NB4 (cell line): ENCODE results near the gene PNPLA7.
"Not testable (repeated sequence)": the region's sequence is repeated elsewhere in the genome, so short reads cannot be mapped to it uniquely, and the experiment has no call there.

Experiments used
- DNase-seq: peaks from one replicate; pipeline ENCODE4 v3.0.0; 2010; ENCODE audit warnings: low read depth
- H3K4me3 ChIP-seq: one replicate; pipeline ENCODE4 v1.5.1; 2011; ENCODE audit warnings: mild to moderate bottlenecking, low read depth, low read length, moderate library complexity
- CTCF ChIP-seq: IDR thresholded peaks from one replicate; pipeline ENCODE4 v1.5.1; 2012; ENCODE audit warnings: low read depth, low read length
- MAX ChIP-seq: IDR thresholded peaks from 2 replicates; pipeline ENCODE4 v1.6.1; 2011; ENCODE audit warnings: low read depth, low read length
- MYC ChIP-seq: IDR thresholded peaks from 2 replicates; pipeline ENCODE4 v1.6.1; 2011; ENCODE audit warnings: low read depth, low read length
- POLR2A ChIP-seq: IDR thresholded peaks from 2 replicates; pipeline ENCODE4 v1.6.1; 2011; ENCODE audit warnings: mild to moderate bottlenecking; ENCODE audit not compliant: insufficient read length; ENCODE audit errors: extremely low read depth

The PNPLA7 gene

GRCh38 chr9:137550231-137550621 is at the start of gene PNPLA7:
Gene PNPLA7, minus strand, starts transcription at chr9:137550402. Its CDS starts 205 bp downstream, at chr9:137550197.
- peak within 1 kb of the TSS; percentile 47 for H3K4me3 ChIP-seq
- DNase-seq, result peak; percentile 72
- TF ChIP-seq POLR2A (no peak), MYC (no peak), MAX (peak; percentile 96), CTCF (no peak)

GRCh38 chr9:137598943-137599342 is 48.7 kb upstream of the PNPLA7 start:
- no peak for DNase-seq
- H3K4me3 ChIP-seq, result no peak overlapping the region

GRCh38 chr9:137596577-137596976 is 46.4 kb upstream of the PNPLA7 start:
- not testable (repeated sequence) for DNase-seq, H3K4me3 ChIP-seq

More at GRCh38 chr9:137598943-137599342, 48.7 kb upstream of the PNPLA7 start:
- TF ChIP-seq MAX (no peak), POLR2A (no peak), MYC (no peak), CTCF (no peak)

- no peak for DNase-seq
- TF ChIP-seq POLR2A (no peak), CTCF (no peak), MYC (no peak), MAX (no peak)
Observed at GRCh38 chr9:137593176-137593575, 43.0 kb upstream of the PNPLA7 start.

GRCh38 chr9:137592767-137593166 is 42.6 kb upstream of the PNPLA7 start:
- TF ChIP-seq CTCF, result no peak
- TF ChIP-seq MYC, result no peak
- TF ChIP-seq MAX, result no peak
- TF ChIP-seq POLR2A, result no peak
- peak; percentile 68 for DNase-seq
- H3K4me3 ChIP-seq, result no peak overlapping the region

More at GRCh38 chr9:137593176-137593575, 43.0 kb upstream of the PNPLA7 start:
- H3K4me3 ChIP-seq, result no peak overlapping the region

- peak within 1 kb of the TSS; percentile 78 for H3K4me3 ChIP-seq
- DNase-seq, result peak; percentile 88
- no peak for TF ChIP-seq CTCF
- peak; percentile 51 for TF ChIP-seq MAX
- TF ChIP-seq MYC, result peak; percentile 43; the same call in 1 of the 2 replicates
- TF ChIP-seq POLR2A, result peak; percentile 49
Observed at GRCh38 chr9:137590469-137591383, 40.5 kb upstream of the PNPLA7 start, which contains the start of gene ZMYND19. Gene ZMYND19, minus strand, starts transcription at chr9:137590512. Its CDS starts 249 bp downstream, at chr9:137590263.
